Activated T-cell treated with anti-CD3 and anti-CD28 coated beads, Interleukin-2, amount 50 U/mL, for 4 hours (primary cell): ENCODE measurements around the gene LCP2. TPM values are rescaled to one million over a fixed set of nuclear protein-coding genes. Genes with fewer than 3 reads are reported as not detected.
"Not testable (repeated sequence)": the region's sequence is repeated elsewhere in the genome, so short reads cannot be mapped to it uniquely, and the experiment has no call there.

Experiments used
- ATAC-seq, 2 donors: fragments of 200-7000 bp; cut with Tn5 transposase; one replicate each; pipeline ENCODE4 v1.10.0; 2021
- DNase-seq: peaks from one replicate; pipeline ENCODE4 v3.0.0-alpha.2; 2020
- H3K27me3 Mint-ChIP-seq: one replicate; pipeline ENCODE4 v1.8.0; 2021; ENCODE audit warnings: low read depth, mixed read lengths
- H3K36me3 Mint-ChIP-seq: one replicate; pipeline ENCODE4 v1.8.0; 2022; ENCODE audit warnings: mixed read lengths; ENCODE audit not compliant: insufficient read depth
- H3K4me1 Mint-ChIP-seq: one replicate; pipeline ENCODE4 v1.8.0; 2021; ENCODE audit warnings: low read depth, mixed read lengths
- H3K4me3 Mint-ChIP-seq: one replicate; pipeline ENCODE4 v1.8.0; 2021; ENCODE audit warnings: mild to moderate bottlenecking, moderate library complexity, mixed read lengths
- H3K9me3 Mint-ChIP-seq: one replicate; pipeline ENCODE4 v1.8.0; 2021; ENCODE audit warnings: mixed read lengths
- total RNA-seq, 3 donors: library from RNA; stranded (reverse); gene quantifications; one replicate each; pipeline ENCODE4 v1.2.1, GENCODE V29; 2021

Gene LCP2
- total RNA-seq, 3 donors from 2014 or later: 93.0 to 136 (median 132) TPM

GRCh38 chr5:170266570-170267381, 30.8 kb downstream of the LCP2 start:
- Mint-ChIP-seq H3K27me3 (no peaks in the 10 kb centered on the region), H3K4me1 (peaks cover 94% of the 10 kb centered on the region)
- peak; percentile 50 to 60 for ATAC-seq

GRCh38 chr5:170265522-170265921, 32.1 kb downstream of the LCP2 start:
- H3K9me3 Mint-ChIP-seq: no peaks in the 10 kb centered on the region
- H3K36me3 Mint-ChIP-seq: peaks cover 63% of the 10 kb centered on the region
- no peak for ATAC-seq
- peaks cover 93% of the 10 kb centered on the region for H3K4me1 Mint-ChIP-seq
- DNase-seq: no peak
- H3K27me3 Mint-ChIP-seq: no peaks in the 10 kb centered on the region
- H3K4me3 Mint-ChIP-seq: no peak overlapping the region

More at GRCh38 chr5:170266570-170267381, 30.8 kb downstream of the LCP2 start:
- H3K9me3 Mint-ChIP-seq: no peaks in the 10 kb centered on the region
- peak; percentile 46 for DNase-seq
- H3K4me3 Mint-ChIP-seq: peak overlapping the region; percentile 51
- peaks cover 63% of the 10 kb centered on the region for H3K36me3 Mint-ChIP-seq

GRCh38 chr5:170263906-170264305, 33.7 kb downstream of the LCP2 start:
- Mint-ChIP-seq H3K4me1 (peaks cover 90% of the 10 kb centered on the region), H3K27me3 (no peaks in the 10 kb centered on the region), H3K4me3 (no peak overlapping the region), H3K9me3 (no peaks in the 10 kb centered on the region), H3K36me3 (peaks cover 61% of the 10 kb centered on the region)
- ATAC-seq (no peak), DNase-seq (no peak)

GRCh38 chr5:170262061-170263045, 35.2 kb downstream of the LCP2 start:
- Mint-ChIP-seq H3K4me3 (peak overlapping the region; percentile 27), H3K27me3 (no peaks in the 10 kb centered on the region), H3K9me3 (no peaks in the 10 kb centered on the region), H3K4me1 (peaks cover 79% of the 10 kb centered on the region), H3K36me3 (peaks cover 65% of the 10 kb centered on the region)
- DNase-seq (no peak), ATAC-seq (peak; percentile 19 to 36)

- no peaks in the 10 kb centered on the region for H3K9me3 Mint-ChIP-seq
- H3K4me3 Mint-ChIP-seq: no peak overlapping the region
- DNase-seq (no peak), ATAC-seq (no peak)
- peaks cover 69% of the 10 kb centered on the region for H3K36me3 Mint-ChIP-seq
- no peaks in the 10 kb centered on the region for H3K27me3 Mint-ChIP-seq
- peaks cover 75% of the 10 kb centered on the region for H3K4me1 Mint-ChIP-seq
These were observed 36.0 kb downstream of the LCP2 start for GRCh38 chr5:170261528-170262043.

- H3K4me3 Mint-ChIP-seq: no peak overlapping the region
- H3K4me1 Mint-ChIP-seq: peaks cover 75% of the 10 kb centered on the region
- no peaks in the 10 kb centered on the region for H3K27me3 Mint-ChIP-seq
- DNase-seq: no peak
- ATAC-seq: no peak
- no peaks in the 10 kb centered on the region for H3K9me3 Mint-ChIP-seq
- H3K36me3 Mint-ChIP-seq: peaks cover 84% of the 10 kb centered on the region
These were observed 40.2 kb downstream of the LCP2 start for GRCh38 chr5:170257370-170257769.

GRCh38 chr5:170256571-170256970, 41.0 kb downstream of the LCP2 start:
- DNase-seq: no peak

GRCh38 chr5:170254056-170254455, 43.5 kb downstream of the LCP2 start:
- H3K4me1 Mint-ChIP-seq: peaks cover 51% of the 10 kb centered on the region
- no peak overlapping the region for H3K4me3 Mint-ChIP-seq
- DNase-seq (peak; percentile 66), ATAC-seq (peak; percentile 98)
- peaks cover 85% of the 10 kb centered on the region for H3K36me3 Mint-ChIP-seq
- H3K9me3 Mint-ChIP-seq: no peaks in the 10 kb centered on the region
- H3K27me3 Mint-ChIP-seq: no peaks in the 10 kb centered on the region

More at GRCh38 chr5:170256571-170256970, 41.0 kb downstream of the LCP2 start:
- Mint-ChIP-seq H3K4me3 (no peak overlapping the region), H3K27me3 (no peaks in the 10 kb centered on the region), H3K36me3 (peaks cover 84% of the 10 kb centered on the region), H3K4me1 (peaks cover 70% of the 10 kb centered on the region), H3K9me3 (no peaks in the 10 kb centered on the region)
- ATAC-seq: no peak

GRCh38 chr5:170252720-170253350, 44.7 kb downstream of the LCP2 start:
- DNase-seq (no peak), ATAC-seq (no peak)
- Mint-ChIP-seq H3K9me3 (no peaks in the 10 kb centered on the region), H3K27me3 (no peaks in the 10 kb centered on the region), H3K4me3 (no peak overlapping the region), H3K36me3 (peaks cover 87% of the 10 kb centered on the region), H3K4me1 (peaks cover 51% of the 10 kb centered on the region)

- ATAC-seq: no peak
- Mint-ChIP-seq H3K27me3 (no peaks in the 10 kb centered on the region), H3K9me3 (no peaks in the 10 kb centered on the region), H3K4me3 (no peak overlapping the region), H3K36me3 (peaks cover 87% of the 10 kb centered on the region), H3K4me1 (peaks cover 47% of the 10 kb centered on the region)
- DNase-seq: no peak
These were observed 45.5 kb downstream of the LCP2 start for GRCh38 chr5:170252109-170252508.

GRCh38 chr5:170251462-170251861, 46.1 kb downstream of the LCP2 start:
- H3K4me1 Mint-ChIP-seq: peaks cover 46% of the 10 kb centered on the region
- H3K27me3 Mint-ChIP-seq: no peaks in the 10 kb centered on the region
- DNase-seq (no peak), ATAC-seq (no peak)
- H3K36me3 Mint-ChIP-seq: peaks cover 87% of the 10 kb centered on the region
- no peaks in the 10 kb centered on the region for H3K9me3 Mint-ChIP-seq
- no peak overlapping the region for H3K4me3 Mint-ChIP-seq

- peaks cover 85% of the 10 kb centered on the region for H3K36me3 Mint-ChIP-seq
- ATAC-seq: no peak
- H3K9me3 Mint-ChIP-seq: no peaks in the 10 kb centered on the region
These were observed 46.7 kb downstream of the LCP2 start for GRCh38 chr5:170250810-170251317.

GRCh38 chr5:170249355-170249754, 48.2 kb downstream of the LCP2 start:
- Mint-ChIP-seq H3K36me3 (peaks cover 81% of the 10 kb centered on the region), H3K9me3 (no peaks in the 10 kb centered on the region), H3K27me3 (no peaks in the 10 kb centered on the region), H3K4me3 (no peak overlapping the region), H3K4me1 (peaks cover 27% of the 10 kb centered on the region)
- no peak for DNase-seq
- no peak for ATAC-seq

More at GRCh38 chr5:170250810-170251317, 46.7 kb downstream of the LCP2 start:
- DNase-seq: no peak
- no peaks in the 10 kb centered on the region for H3K27me3 Mint-ChIP-seq
- H3K4me3 Mint-ChIP-seq: no peak overlapping the region
- H3K4me1 Mint-ChIP-seq: peaks cover 40% of the 10 kb centered on the region

- Mint-ChIP-seq H3K4me1 (peaks cover 22% of the 10 kb centered on the region), H3K36me3 (peaks cover 76% of the 10 kb centered on the region)
- not testable (repeated sequence) for ATAC-seq, H3K27me3 Mint-ChIP-seq, H3K9me3 Mint-ChIP-seq, DNase-seq, H3K4me3 Mint-ChIP-seq
These were observed 48.7 kb downstream of the LCP2 start for GRCh38 chr5:170248931-170249227.
